ENCODE data around the gene GIMD1.

The GIMD1 gene

GRCh38 chr4:106312997-106313522, 55.5 kb downstream of the GIMD1 start:
- no peak for DNase-seq

GRCh38 chr4:106312377-106312776, 56.2 kb downstream of the GIMD1 start:
- no peak for DNase-seq
